NCI-H187 treated with DMSO at 0.1 percent for 48 hours (cell line): ENCODE data around the gene CCDC6.

Experiments used
- DNase-seq: peaks from one replicate; lab custom pipeline; 2025; lab: John Stamatoyannopoulos, UW

Gene CCDC6

GRCh38 chr10:59851864-59852263 lies 54.5 kb downstream of the CCDC6 start:
- no peak for DNase-seq

DNA sequence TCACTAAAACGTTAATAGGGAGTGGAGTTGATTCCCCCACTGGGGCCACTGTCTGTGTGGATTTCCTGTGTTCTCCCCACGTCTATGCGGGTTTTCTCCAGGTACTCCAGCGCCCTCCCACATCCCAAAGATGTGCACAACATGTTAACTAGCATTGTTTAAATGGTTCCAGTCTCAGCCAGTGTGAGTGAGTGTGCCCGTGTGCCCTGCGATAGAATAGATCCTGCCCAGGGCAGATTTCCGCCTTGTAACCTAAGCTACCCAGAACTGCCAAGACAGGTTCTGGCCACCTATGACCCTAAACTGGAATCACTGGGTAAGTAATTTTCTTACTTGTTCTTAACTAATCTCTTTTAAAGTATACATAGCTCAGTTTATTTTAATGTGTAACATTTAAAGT lies 58.5 kb downstream of the CCDC6 start:
- DNase-seq: no peak

GRCh38 chr10:59847326-59847725 lies 59.0 kb downstream of the CCDC6 start:
- no peak for DNase-seq

- DNase-seq: no peak
Measured at GRCh38 chr10:59844436-59844835, 61.9 kb downstream of the CCDC6 start.

DNA sequence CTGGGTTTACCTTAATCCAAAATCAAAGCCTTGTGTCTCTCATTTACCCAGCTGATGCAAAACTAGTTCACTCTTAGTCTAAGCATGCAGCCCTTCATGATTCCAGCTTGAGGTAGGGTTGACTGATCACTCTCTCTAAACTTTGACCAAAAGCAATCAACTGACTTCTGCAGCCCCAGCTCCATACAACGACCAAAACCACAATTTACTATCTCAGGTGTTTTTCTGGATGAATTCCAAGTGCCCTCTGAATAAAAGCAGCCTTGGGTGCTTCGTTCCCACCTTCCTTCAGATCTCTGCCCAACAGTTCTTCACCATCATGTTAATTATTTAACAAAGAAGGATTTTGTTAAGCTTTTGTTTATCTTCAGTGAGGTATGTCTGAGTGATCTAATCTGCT lies 62.6 kb downstream of the CCDC6 start:
- no peak for DNase-seq

DNA sequence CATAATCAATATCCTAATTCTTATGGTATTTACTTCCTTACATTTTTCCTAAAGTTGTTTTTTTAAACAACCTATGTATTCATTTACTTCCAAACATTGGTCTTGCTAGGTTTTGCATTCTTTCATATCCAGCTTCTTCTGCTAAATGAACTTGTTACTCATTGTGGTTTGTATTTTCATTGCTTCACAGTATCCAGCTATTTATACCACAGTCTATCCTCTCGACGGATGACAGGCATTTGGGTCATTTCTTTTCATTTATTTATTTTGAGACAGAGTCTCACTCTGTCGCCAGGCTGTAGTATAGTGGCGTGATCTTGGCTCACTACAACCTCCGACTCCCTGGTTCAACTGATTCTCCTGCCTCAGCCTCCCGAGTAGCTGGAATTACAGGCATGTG lies 66.8 kb downstream of the CCDC6 start:
- no peak for DNase-seq

DNA sequence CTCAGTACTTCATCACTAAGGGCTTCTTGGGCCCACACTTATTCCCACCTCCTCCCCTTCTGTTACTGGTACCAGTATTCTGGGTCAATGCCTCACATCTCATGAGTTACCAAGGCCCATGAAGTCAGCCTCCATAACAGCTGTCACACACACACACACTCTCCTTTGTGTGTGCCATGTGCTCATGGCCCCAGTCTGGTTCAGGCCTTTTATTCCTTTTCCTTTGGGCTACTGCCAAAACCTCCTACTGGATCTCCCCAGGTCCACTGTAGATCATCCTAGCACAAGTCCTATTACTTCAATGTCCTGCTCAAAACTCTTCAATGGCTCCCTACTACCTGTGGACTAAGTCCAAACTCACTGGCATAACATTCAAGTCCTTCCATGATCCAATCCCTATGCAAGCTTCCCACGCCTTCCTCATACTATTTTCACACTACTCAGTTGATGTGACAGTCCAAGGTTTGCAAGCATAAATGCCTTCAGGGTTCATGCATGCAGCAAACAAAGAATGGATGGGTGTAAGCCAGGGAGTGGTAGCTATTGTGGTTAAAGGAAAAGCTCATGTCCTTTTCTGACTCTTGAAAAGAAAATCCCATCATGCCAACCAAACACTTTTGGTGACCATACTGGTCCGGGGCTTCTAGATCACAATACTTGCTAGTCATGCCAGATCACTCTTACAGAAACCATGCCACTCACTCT lies 68.1 kb downstream of the CCDC6 start:
- DNase-seq: no peak

DNA sequence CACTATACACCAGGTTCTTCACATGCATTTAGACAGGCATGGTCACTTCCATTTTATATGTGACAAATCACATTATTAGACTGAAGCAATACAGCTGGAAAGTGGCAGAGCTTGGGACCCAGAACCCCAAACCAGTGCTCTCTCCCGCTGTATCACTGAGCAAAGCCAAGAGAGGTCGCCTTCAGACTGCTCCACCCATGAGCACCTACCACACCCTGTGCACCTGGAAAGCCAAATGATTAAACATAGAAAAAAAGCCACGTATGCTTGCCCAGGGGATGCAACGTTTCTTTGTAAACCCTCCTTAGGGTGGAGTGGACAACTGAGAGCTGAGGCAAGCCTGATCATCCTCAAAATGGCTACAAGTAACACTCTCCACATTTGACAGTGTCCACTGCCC lies 72.5 kb downstream of the CCDC6 start:
- DNase-seq: no peak

- no peak for DNase-seq
Measured at GRCh38 chr10:59832506-59832905, 73.8 kb downstream of the CCDC6 start.

- DNase-seq: no peak
Measured at GRCh38 chr10:59831658-59832503, 74.5 kb downstream of the CCDC6 start.

GRCh38 chr10:59830601-59831259 lies 75.6 kb downstream of the CCDC6 start:
- no peak for DNase-seq

DNA sequence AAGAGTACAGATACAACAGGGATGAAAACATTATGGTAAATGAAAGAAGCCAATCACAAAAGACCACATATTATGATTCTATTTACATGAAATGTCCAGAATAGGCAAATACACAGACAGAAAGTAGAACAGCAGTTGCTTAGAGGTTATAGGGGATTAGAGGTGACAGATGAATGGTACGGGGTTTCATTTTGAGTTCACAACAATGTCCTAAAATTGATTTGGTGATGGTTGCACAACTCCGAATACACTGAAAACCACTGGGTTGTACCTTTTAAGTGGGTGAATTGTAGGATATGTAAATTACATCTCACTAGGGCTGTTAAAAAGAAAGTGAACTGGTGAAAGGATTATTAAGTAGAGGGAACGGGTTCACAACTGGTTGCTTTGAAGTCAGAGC lies 76.8 kb downstream of the CCDC6 start:
- no peak for DNase-seq

DNA sequence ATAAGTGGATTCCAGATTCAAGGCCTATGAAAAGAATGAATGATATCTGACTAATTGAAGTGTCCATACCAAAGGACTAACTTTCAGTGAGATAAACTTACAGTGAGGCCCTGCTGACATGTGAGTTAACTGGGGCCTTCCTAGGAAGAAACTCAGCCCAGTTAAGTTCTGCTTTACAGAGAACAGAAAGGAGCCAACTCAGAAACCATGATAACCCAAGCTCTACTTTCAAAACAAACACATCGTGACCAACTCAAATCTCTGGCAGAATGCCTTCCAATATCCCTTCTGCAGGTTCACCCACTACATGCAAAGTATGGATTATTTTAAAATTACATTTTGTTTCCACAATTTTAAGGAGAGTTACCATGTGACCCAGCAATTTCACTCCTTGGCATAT lies 77.3 kb downstream of the CCDC6 start:
- no peak for DNase-seq

DNA sequence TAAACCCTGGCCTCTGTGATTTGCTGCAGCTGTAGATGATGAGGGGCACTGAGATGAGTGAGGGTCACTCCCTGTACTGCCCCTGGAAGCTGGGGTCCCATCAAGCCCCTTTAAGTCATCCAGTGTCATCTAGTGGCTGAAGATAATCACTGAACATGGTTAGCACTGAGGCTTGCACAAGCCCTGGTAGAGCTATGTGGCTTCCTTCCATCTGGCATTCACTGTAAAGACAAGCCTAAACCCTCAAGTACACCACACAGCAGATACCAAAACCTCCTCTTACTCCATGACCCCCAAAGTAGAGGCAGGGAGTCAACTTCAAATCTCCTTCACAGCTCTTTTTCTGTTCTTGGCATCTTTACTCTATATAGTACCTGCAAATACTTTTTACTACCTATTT lies 80.4 kb downstream of the CCDC6 start:
- no peak for DNase-seq

- no peak for DNase-seq
Measured at GRCh38 chr10:59823751-59824150, 82.6 kb downstream of the CCDC6 start.

GRCh38 chr10:59823111-59823510 lies 83.2 kb downstream of the CCDC6 start:
- DNase-seq: no peak

GRCh38 chr10:59820471-59820870 lies 85.9 kb downstream of the CCDC6 start:
- no peak for DNase-seq

DNA sequence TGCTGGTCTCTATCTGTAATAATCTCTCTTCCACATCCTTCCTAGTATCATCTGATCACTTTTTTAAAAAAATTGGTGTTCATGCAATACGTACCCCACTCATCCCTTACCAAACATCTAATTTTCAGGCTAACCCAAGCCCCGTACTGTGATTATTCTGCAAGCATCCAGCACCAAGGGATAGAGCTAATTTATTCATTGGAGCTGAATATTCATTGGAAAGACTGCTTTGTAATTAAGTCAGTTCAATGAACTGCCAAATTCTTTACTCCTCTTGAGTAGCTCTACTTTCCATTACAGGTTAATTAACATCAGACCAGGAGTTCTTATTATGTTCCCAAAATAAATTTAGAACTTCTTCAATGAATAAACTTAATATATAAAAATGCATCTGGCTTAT lies 86.7 kb downstream of the CCDC6 start:
- no peak for DNase-seq

DNA sequence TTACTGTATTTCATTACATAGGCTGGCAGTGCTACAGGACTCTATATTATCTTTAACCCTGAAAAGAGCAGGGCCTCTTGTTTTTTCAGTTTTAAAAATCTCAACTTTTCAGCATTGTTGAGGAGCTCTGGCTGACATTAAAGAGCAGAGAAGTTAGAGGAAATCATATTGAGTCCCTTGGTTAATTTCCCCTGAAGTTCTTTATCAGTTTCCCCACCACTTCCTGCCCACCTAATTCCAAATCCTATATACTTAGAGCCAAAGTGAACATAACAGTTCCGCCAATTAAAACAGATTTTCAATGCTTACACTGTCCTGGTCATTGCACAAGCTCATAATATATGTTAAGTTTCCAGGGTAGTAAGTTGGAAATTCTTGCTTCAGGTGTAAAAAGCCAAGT lies 87.1 kb downstream of the CCDC6 start:
- no peak for DNase-seq

- DNase-seq: no peak
Measured at GRCh38 chr10:59817773-59818172, 88.6 kb downstream of the CCDC6 start.

GRCh38 chr10:59814878-59815277 lies 91.5 kb downstream of the CCDC6 start:
- DNase-seq: no peak

GRCh38 chr10:59812519-59813122 lies 93.7 kb downstream of the CCDC6 start:
- DNase-seq: no peak

DNA sequence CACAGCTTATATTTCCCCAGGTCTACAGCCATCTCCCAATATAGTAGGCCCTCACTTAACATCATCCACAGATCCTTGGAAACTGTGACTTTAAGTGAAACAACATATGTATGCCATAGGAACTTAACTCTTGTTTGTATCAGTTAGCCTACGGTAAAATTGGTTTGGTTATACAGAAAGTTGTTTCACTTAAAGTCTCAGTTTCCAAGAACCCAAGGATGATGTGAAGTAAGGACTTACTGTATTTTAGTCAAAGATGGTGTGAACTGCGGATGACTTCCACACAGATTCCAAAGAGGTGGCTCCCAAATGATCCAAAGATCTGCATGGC lies 96.7 kb downstream of the CCDC6 start:
- DNase-seq: no peak
